Suppressor macrophage (primary cell): ENCODE results near the gene SEMA3F.

Experiments
- DNase-seq, 4 experiments: peaks; one replicate each; pipeline ENCODE4 v3.0.0-alpha.2; 2020 to 2022

SEMA3F gene

GRCh38 chr3:50236484-50237132 lies 81.5 kb downstream of the SEMA3F start:
- no peak for DNase-seq

DNA sequence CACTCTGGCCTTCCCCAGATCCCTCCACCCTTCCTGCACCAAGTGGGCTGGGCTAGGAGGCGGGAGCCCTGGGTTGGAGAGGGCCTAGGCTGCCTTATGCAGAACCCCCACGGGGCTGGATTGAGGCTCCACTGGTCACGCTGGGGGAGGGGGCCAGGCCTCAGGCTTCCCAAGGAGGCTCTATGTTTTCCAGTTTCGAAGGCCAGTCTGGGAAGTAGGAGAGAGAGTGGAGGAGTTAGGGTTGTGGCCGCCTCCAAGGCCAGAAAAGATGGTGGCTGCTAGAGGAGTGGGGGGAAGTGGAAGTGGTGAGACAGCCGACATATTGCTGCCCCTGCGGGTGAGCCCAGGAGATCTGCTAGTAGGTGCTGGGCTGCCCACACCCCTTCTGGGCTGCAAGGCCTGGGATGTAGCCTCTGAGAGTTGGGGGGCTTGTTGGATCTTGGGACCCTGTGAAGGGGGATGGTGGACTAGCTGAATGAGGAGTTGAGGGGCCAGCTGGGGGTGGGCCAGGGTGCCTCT lies 82.1 kb downstream of the SEMA3F start:
- peak; percentile 42 to 71 (median 64) for DNase-seq

GRCh38 chr3:50237754-50238548 lies 82.8 kb downstream of the SEMA3F start:
- DNase-seq = peak; percentile 94 to 96 (median 96)

DNA sequence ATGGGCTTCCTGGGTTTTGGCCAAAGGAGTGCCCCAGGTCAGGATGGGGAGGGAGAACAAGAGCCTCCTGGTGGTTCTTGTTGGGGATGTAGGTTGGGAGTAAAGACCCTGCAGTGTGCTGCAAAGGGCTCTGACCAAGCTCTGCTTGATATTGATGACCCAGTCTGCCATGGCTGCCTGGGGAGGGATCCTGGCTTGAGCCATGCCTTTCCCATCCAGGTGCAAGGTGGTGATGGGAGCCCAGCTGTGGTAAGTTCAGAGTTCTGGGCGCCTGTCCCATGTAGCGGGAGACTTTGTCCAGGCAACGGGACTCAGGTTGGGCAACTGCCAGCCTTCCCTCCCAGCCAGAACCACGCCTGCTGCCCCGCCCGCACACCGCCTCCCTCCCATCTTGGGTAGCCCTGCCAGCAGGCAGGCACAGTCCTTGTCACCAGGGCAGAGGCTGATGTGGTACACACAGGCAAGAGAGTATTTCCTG lies 83.5 kb downstream of the SEMA3F start:
- peak; percentile 60 to 85 (median 75) for DNase-seq
